Heart left ventricle (tissue), 16 donors: Measurements from ENCODE around the gene EGR2. TPM values are rescaled to one million over a fixed set of nuclear protein-coding genes. Genes with fewer than 3 reads are reported as not detected.
A peak's percentile ranks its signal among the peaks of the same experiment; 100 is the strongest.

Experiments
- ATAC-seq, 4 donors: fragments of 200-7000 bp; cut with Tn5 transposase; one replicate each; pipeline ENCODE4 v1.9.1; 2020 to 2022; ENCODE audit warnings: moderate library complexity in 4 of 4, mild to moderate bottlenecking in 3 of 4, moderate number of reproducible peaks in 1 of 4
- DNase-seq, 5 donors: peaks; one replicate each; pipeline ENCODE4 v3.0.0-alpha.2; 2020
- H3K27ac ChIP-seq, 12 donors: fragments of 200-600 bp; sonication (generic) in 4 of 12; one replicate each; pipeline versions ENCODE4 v1.5.0 to v1.8.0; 2016 to 2022; ENCODE audit warnings: mild to moderate bottlenecking in 2 of 12
- H3K27me3 ChIP-seq, 9 donors: fragments of 200-600 bp; sonication (generic) in 2 of 9; one replicate each; pipeline versions ENCODE4 v1.5.1 to v1.8.0; 2016 to 2022; ENCODE audit warnings: mild to moderate bottlenecking in 3 of 9
- H3K36me3 ChIP-seq, 9 donors: fragments of 200-600 bp; sonication (generic) in 2 of 9; one replicate each; pipeline versions ENCODE4 v1.5.0 to v1.8.0; 2018 to 2022; ENCODE audit warnings: mild to moderate bottlenecking in 2 of 9
- H3K4me1 ChIP-seq, 12 donors: fragments of 200-600 bp; sonication (generic) in 4 of 12; one replicate each; pipeline versions ENCODE4 v1.5.0 to v1.8.0; 2016 to 2022; ENCODE audit warnings: mild to moderate bottlenecking in 3 of 12
- H3K4me3 ChIP-seq, 12 donors: fragments of 200-600 bp; sonication (generic) in 4 of 12; one replicate each; pipeline versions ENCODE4 v1.5.0 to v1.8.0; 2017 to 2022; ENCODE audit warnings: mild to moderate bottlenecking in 9 of 12, moderate library complexity in 4 of 12
- H3K9me3 ChIP-seq, 12 donors: fragments of 200-600 bp; sonication (generic) in 4 of 12; one replicate each; pipeline versions ENCODE4 v1.5.0 to v1.8.0; 2016 to 2022; ENCODE audit warnings: mild to moderate bottlenecking in 1 of 12
- POLR2A ChIP-seq, 2 donors: fragments of 450-650 bp; IDR thresholded peaks; one replicate each; pipeline ENCODE4 v1.6.1; 2017; ENCODE audit warnings: antibody characterized with exemption in 2 of 2, mild to moderate bottlenecking in 2 of 2, moderate library complexity in 2 of 2
- WGBS, 4 donors: extraction: QIAGEN DNeasy Blood & Tissue Kit in 2 of 4; methylation state at CpG; one replicate each; pipeline versions ENCODE4 v1.1.5 to v1.1.7; 2013 to 2018; 5-methylcytosine and 5-hydroxymethylcytosine counted together
- intact Hi-C, 10 donors: fragments of 100-400 bp; cut with DNase I; formaldehyde crosslinking; loops; one replicate each; pipeline versions ENCODE4 v1.11.1 to v1.14.2; 2022
- polyA plus RNA-seq, 2 donors: library from polyadenylated mRNA; stranded (reverse); fragments of 200-250 nt; gene quantifications; one replicate each; pipeline ENCODE4 v1.2.3, GENCODE V29; 2013
- total RNA-seq, 9 donors: library from RNA; depleted of rRNA in 2 of 9; stranded (reverse); fragments of >200 nt in 2 of 9; fragmentation: NEBNext Ultra II Directional in 3 of 9; extraction: Animal tissue kit (Norgen Biotek cat#: 25700) in 3 of 9; gene quantifications; one replicate each; pipeline versions ENCODE4 v1.1.0 to v1.2.4, GENCODE V29; 2016 to 2023
- TF ChIP-seq, protein P1 (sequence below), 12 donors: fragments of 200-600 bp; sonication (generic) in 4 of 12; IDR thresholded peaks; one replicate each; pipeline versions ENCODE4 v1.5.0 to v1.8.0; 2018 to 2022; ENCODE audit warnings: antibody characterized with exemption in 12 of 12, mild to moderate bottlenecking in 5 of 12
- donor health status: ischemic (EF 13 %, LVEDD 7.1; RV severe dilation, severe dysfunction).
- donor health status: healthy with polysubstance abuse.
- donor health status: DM: no; HTN: yes; CAD: no.
- donor health status: DM: no; HTN: no; CAD: no.
- donor health status: ischemic (EF 25% LVEDD 6.9; RV normal size, moderate dysfunction).
- donor health status: ischemic (EF 25% LVEDD 5.7; RV mildly dilated, moderate dysfunction).
- donor health status: healthy.
- donor health status: DM: yes; HTN: yes; CAD: no.
- donor health status: ischemic (EF 35%, LVEDD 5.7; RV mildly dilated, moderate dysfunction).
- donor health status: nonischemic (EF 11% LVEDD 7.7; RV severe dilation, severe dysfunction).
- donor health status: DM: yes; HTN: yes; CAD: no.
- donor health status: PGD.
- donor health status: ischemic (EF 29% LVEDD 5.4; RV normal size, mild dysfunction).
- donor health status: nonischemic (EF 23%, LVEDD 6.1; RV moderate dilation, normal function).

The EGR2 gene
- total and polyA plus RNA-seq, 11 donors, result 0.37 to 8.5 (median 1.8) TPM

DNA sequence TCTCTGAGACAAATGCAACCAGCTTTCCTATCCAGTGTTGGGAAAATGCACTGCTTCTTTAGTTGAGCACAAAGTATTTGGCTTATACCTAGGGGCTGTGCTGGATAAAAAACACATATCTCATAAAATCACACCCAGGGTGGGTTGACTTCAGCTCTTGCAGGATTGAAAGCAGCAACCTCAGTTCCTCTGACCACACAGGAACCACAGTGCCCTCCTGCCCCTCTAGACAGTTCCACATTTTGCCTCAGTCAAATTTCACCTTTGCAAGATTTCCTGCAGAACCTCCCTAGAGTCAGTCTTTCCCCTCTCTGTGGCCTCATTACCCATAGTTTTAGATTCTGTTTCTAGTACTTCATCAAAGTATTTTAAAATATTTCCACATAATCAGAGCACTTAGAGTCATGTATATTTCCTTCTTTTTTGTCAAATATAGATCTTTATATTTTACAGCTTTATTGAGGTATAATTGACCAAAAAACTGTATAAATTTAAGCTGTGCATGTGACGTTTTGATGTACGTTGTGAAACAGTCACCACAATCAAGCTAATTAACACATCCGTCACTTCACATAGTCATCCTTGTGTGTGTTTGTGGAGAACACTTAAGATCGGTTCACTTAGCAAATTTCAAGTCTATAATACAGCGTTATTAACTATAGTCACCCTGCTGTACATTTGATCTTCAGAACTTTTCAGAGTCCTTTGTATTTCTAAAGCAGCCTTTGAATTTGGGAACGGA is 37.0 kb upstream of the EGR2 start:
- Histone ChIP-seq H3K9me3 (peaks cover 0 to 3% (median 0%) of the 10 kb centered on the region in 12 donors), H3K36me3 (no peaks in the 10 kb centered on the region), H3K4me1 (peaks cover 0 to 29% (median 0%) of the 10 kb centered on the region in 12 donors), H3K27ac (peak overlapping the region in 1 of 12 donors; percentile 40), H3K4me3 (no peak overlapping the region), H3K27me3 (no peaks in the 10 kb centered on the region)
- TF ChIP-seq POLR2A (IDR thresholded peaks at IDR 0.05), result no peak
- TF ChIP-seq, protein P1, sequence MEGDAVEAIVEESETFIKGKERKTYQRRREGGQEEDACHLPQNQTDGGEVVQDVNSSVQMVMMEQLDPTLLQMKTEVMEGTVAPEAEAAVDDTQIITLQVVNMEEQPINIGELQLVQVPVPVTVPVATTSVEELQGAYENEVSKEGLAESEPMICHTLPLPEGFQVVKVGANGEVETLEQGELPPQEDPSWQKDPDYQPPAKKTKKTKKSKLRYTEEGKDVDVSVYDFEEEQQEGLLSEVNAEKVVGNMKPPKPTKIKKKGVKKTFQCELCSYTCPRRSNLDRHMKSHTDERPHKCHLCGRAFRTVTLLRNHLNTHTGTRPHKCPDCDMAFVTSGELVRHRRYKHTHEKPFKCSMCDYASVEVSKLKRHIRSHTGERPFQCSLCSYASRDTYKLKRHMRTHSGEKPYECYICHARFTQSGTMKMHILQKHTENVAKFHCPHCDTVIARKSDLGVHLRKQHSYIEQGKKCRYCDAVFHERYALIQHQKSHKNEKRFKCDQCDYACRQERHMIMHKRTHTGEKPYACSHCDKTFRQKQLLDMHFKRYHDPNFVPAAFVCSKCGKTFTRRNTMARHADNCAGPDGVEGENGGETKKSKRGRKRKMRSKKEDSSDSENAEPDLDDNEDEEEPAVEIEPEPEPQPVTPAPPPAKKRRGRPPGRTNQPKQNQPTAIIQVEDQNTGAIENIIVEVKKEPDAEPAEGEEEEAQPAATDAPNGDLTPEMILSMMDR (IDR thresholded peaks at IDR 0.05), result no peak
- WGBS, 4 donors, result 70 to 85% (median 78%) methylated on average over 6 of the region's 6 CpGs
- intact Hi-C loops, result no loop called here
- no peak for DNase-seq
- no peak for ATAC-seq

- Histone ChIP-seq H3K4me1 (peaks cover 0 to 25% (median 0%) of the 10 kb centered on the region in 12 donors), H3K36me3 (no peaks in the 10 kb centered on the region), H3K4me3 (no peak overlapping the region), H3K9me3 (peaks cover 0 to 18% (median 8%) of the 10 kb centered on the region in 12 donors), H3K27me3 (no peaks in the 10 kb centered on the region), H3K27ac (no peak overlapping the region)
- ATAC-seq (peak in 1 of 4 donors; percentile 31), DNase-seq (no peak)
- intact Hi-C loops, result no loop called here
- 39 to 85% (median 60%) methylated on average over 2 of the region's 2 CpGs for WGBS, 4 donors
- no peak for TF ChIP-seq POLR2A (IDR thresholded peaks at IDR 0.05)
- TF ChIP-seq, protein P1 (IDR thresholded peaks at IDR 0.05), result peak in 2 of 12 donors; percentile 7 to 13
Measured at GRCh38 chr10:62851442-62851841, 35.3 kb upstream of the EGR2 start.

GRCh38 chr10:62850646-62851045 is 34.5 kb upstream of the EGR2 start:
- Histone ChIP-seq H3K36me3 (no peaks in the 10 kb centered on the region), H3K27ac (no peak overlapping the region), H3K4me3 (no peak overlapping the region), H3K4me1 (peaks cover 0 to 23% (median 0%) of the 10 kb centered on the region in 12 donors), H3K9me3 (peaks cover 0 to 18% (median 8%) of the 10 kb centered on the region in 12 donors), H3K27me3 (no peaks in the 10 kb centered on the region)
- intact Hi-C loops, result no loop called here
- DNase-seq (no peak), ATAC-seq (no peak)
- TF ChIP-seq POLR2A (IDR thresholded peaks at IDR 0.05), result no peak
- TF ChIP-seq, protein P1 (IDR thresholded peaks at IDR 0.05), result no peak
- WGBS, 4 donors, result 52 to 61% (median 56%) methylated on average over 3 of the region's 3 CpGs

DNA sequence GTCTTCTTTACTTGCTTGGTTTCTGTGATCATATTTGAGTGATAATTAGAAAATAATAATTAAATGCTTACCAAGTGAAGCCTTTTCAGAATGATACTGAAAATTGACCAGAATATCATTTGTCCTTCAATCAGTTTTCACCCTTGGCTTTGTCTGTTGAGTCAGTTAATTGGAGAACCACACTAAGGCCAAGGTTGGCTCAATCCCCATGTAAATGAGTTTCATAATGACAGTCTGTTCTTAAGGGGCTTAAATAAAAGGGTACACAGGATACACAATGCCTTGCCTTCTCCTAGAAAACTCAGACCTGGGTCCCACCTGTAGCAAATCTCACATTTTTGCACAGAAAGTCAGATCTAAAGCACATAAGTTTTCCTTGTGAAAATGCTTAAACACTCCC is 31.3 kb upstream of the EGR2 start:
- Histone ChIP-seq H3K9me3 (peaks cover 0 to 18% (median 8%) of the 10 kb centered on the region in 12 donors), H3K4me3 (no peak overlapping the region), H3K4me1 (peaks cover 0 to 7% (median 0%) of the 10 kb centered on the region in 12 donors), H3K27ac (no peak overlapping the region), H3K27me3 (no peaks in the 10 kb centered on the region), H3K36me3 (no peaks in the 10 kb centered on the region)
- ATAC-seq (no peak), DNase-seq (no peak)
- intact Hi-C loops, result no loop called here
- TF ChIP-seq, protein P1 (IDR thresholded peaks at IDR 0.05), result no peak
- no peak for TF ChIP-seq POLR2A (IDR thresholded peaks at IDR 0.05)
